NT2/D1 (cell line): ENCODE results near the gene NXT2.
"Not testable (repeated sequence)": the region's sequence is repeated elsewhere in the genome, so short reads cannot be mapped to it uniquely, and the experiment has no call there.

Source experiments
- DNase-seq: peaks from one replicate; pipeline ENCODE4 v3.0.0-alpha.2; 2011; ENCODE audit warnings: low read depth, low spot score
- H3K27me3 ChIP-seq: 2 replicates; pipeline ENCODE4 v1.6.0; 2011; ENCODE audit warnings: mild to moderate bottlenecking; ENCODE audit not compliant: insufficient read length, insufficient read depth
- H3K36me3 ChIP-seq: 2 replicates; pipeline ENCODE4 v1.6.1; 2011; ENCODE audit warnings: mild to moderate bottlenecking, low read length, mixed read lengths; ENCODE audit not compliant: insufficient read depth, insufficient read length
- H3K4me1 ChIP-seq: 2 replicates; pipeline ENCODE4 v1.5.1; 2011; ENCODE audit not compliant: insufficient read depth, insufficient read length
- H3K4me3 ChIP-seq: 2 replicates; pipeline ENCODE4 v1.5.1; 2011; ENCODE audit warnings: low read depth; ENCODE audit not compliant: insufficient read length
- H3K9ac ChIP-seq: 2 replicates; pipeline ENCODE4 v1.6.0; 2011; ENCODE audit warnings: low read depth; ENCODE audit not compliant: insufficient read length
- H3K9me3 ChIP-seq: 2 replicates; pipeline ENCODE4 v1.5.1; 2011; ENCODE audit warnings: mild to moderate bottlenecking, low read length; ENCODE audit not compliant: insufficient read depth
- SUZ12 ChIP-seq: IDR thresholded peaks from 2 replicates; pipeline ENCODE4 v1.6.1; 2011; ENCODE audit not compliant: insufficient read length, insufficient read depth; ENCODE audit errors: extremely low read depth
- YY1 ChIP-seq: IDR thresholded peaks from 2 replicates; pipeline ENCODE4 v1.6.1; 2011; ENCODE audit not compliant: insufficient read length, insufficient read depth
- ZNF274 ChIP-seq: IDR thresholded peaks from 2 replicates; pipeline ENCODE4 v1.6.1; 2011; ENCODE audit warnings: mild to moderate bottlenecking, low read depth, low read length

The NXT2 gene

DNA sequence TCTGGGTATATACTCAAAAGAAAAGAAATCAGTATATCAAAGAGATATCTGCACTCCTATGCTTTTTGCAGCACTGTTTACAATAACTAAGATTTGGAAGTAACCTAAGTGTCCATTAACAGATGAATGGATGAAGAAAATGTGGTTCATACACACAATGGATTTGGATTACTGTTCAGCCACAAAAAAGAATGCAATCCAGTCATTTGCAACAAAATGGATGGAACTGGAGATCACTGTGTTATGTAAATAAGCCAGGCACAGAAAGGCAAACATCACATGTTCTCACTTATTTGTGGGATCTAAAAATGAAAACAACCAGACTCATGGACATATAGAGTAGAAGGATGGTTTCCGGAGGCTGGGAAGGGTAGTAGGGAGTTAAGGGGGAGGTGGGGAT is 17.6 kb upstream of the NXT2 start:
- DNase-seq = no peak
- H3K9ac ChIP-seq = no peak overlapping the region
- no peaks in the 10 kb centered on the region for H3K27me3 ChIP-seq
- no peaks in the 10 kb centered on the region for H3K4me1 ChIP-seq
- no peak overlapping the region for H3K4me3 ChIP-seq
- H3K36me3 ChIP-seq = no peaks in the 10 kb centered on the region
- H3K9me3 ChIP-seq = no peaks in the 10 kb centered on the region
- no peak for TF ChIP-seq ZNF274
- no peak for TF ChIP-seq SUZ12
- no peak for TF ChIP-seq YY1

DNA sequence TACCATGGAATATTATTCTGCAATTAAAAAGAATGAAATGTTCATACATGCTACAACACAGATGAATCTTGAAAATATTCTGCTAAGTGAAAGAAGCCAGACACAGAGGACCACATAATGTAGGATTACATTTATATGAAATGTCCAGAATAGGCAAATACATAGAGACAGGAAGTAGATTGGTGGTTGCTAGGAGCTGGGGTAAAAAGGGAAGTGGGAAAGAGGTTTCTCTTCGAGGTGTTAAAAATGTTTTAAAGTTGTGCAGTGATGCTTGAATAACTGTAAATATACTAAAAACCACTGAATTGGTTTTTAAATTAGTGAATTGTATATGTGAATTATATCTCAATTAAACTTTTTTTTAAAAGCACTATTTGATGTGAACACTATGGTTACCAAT is 3.6 kb upstream of the NXT2 start:
- no peaks in the 10 kb centered on the region for H3K36me3 ChIP-seq
- no peaks in the 10 kb centered on the region for H3K4me1 ChIP-seq
- peaks cover 39% of the 10 kb centered on the region for H3K27me3 ChIP-seq
- H3K9ac ChIP-seq = no peak overlapping the region
- no peak for DNase-seq
- no peak overlapping the region for H3K4me3 ChIP-seq
- TF ChIP-seq ZNF274 (no peak), SUZ12 (no peak), YY1 (no peak)
- H3K9me3 ChIP-seq = no peaks in the 10 kb centered on the region

DNA sequence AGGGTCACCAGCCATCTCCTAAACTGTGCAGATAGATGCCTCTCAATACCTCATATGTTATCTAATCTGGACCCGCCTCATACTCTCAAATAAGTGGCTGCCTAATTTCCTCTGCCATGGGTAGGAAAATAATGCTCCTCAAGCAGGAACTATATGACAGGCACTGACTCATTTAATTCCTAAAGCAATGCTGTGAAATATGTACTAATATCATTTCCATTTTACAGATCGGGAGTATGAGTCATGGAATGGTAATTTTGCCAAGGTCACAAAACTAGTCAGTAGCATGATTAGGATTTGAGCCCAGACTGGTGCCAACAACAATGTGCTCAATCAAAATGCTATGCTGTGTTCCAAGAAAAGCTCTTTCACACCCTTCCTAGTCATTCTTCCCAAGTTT is 3.0 kb upstream of the NXT2 start:
- TF ChIP-seq SUZ12 = no peak
- TF ChIP-seq ZNF274 = no peak
- TF ChIP-seq YY1 = no peak
- peaks cover 39% of the 10 kb centered on the region for H3K27me3 ChIP-seq
- no peak for DNase-seq
- H3K4me3 ChIP-seq = no peak overlapping the region
- no peaks in the 10 kb centered on the region for H3K36me3 ChIP-seq
- no peak overlapping the region for H3K9ac ChIP-seq
- no peaks in the 10 kb centered on the region for H3K4me1 ChIP-seq
- no peaks in the 10 kb centered on the region for H3K9me3 ChIP-seq

DNA sequence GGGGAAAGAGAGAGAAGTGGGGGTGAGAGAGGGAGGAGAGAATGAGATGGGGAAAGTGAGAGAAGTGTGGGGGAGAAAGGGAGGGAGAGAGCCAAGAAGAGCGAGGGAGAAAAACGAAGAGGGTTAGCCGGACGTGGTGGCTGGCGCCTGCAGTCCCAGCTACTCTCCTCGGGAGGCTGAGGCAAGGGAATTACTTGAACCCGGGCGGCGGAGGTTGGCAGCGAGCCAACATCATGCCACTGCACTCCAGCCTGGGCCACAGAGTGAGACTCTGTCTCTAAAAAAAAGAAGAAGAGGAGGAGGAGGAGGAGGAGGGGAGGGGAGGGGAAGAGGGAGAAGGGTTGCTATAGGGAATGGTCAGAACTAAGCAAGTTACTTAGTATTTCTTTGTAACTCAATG is 1.7 kb upstream of the NXT2 start:
- Histone ChIP-seq H3K36me3 (no peaks in the 10 kb centered on the region), H3K4me1 (no peaks in the 10 kb centered on the region), H3K9ac (no peak overlapping the region), H3K27me3 (peaks cover 39% of the 10 kb centered on the region), H3K4me3 (no peak overlapping the region), H3K9me3 (no peaks in the 10 kb centered on the region)
- DNase-seq = no peak
- no peak for TF ChIP-seq SUZ12
- TF ChIP-seq ZNF274 = no peak
- no peak for TF ChIP-seq YY1

DNA sequence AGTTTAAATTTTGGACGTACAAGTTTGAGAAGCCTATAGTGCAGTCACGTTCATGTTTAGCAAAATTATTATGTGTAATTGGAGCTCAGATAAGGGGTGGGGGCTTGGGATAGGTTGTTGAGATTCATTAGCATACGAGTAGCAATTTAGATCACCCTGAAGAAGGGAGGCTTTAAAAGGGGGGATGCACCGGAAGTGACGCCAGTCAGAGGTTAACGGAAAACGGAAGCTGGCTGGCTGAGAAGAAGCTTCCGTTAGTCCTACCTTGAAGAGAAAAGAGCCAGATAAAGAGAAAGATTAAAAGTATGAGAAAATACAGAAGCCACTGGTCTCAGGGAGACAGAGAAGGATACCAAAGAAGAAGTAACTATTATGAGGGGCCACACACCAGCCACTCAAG is 1.1 kb upstream of the NXT2 start:
- no peak for DNase-seq
- TF ChIP-seq ZNF274 = no peak
- TF ChIP-seq SUZ12 = no peak
- TF ChIP-seq YY1 = no peak
- H3K4me3 ChIP-seq = no peak overlapping the region

DNA sequence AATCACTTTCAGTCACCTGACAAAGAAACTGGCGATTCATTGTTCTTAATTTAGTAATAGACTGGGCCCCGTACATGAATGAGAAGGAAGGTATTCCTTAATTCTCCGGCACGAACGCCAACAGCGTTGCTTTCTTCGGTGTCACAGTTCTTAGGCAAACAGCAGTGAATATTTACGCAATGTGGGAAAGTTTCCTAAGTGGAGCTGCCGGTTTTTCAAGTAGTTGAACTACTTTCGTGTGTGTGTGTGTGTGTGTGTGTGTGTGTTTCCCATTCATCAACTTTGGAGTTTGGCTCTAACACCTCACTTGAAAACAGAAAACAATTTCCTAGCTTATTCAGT is 651 bp downstream of the NXT2 start:
- no peak for DNase-seq
- H3K9ac ChIP-seq = peak overlapping the region; percentile 72
- H3K9me3 ChIP-seq = no peaks in the 10 kb centered on the region
- H3K4me3 ChIP-seq = peak overlapping the region; percentile 64
- no peak for TF ChIP-seq YY1
- no peak for TF ChIP-seq SUZ12
- TF ChIP-seq ZNF274 = no peak
- no peaks in the 10 kb centered on the region for H3K4me1 ChIP-seq
- peaks cover 22% of the 10 kb centered on the region for H3K27me3 ChIP-seq
- no peaks in the 10 kb centered on the region for H3K36me3 ChIP-seq

More for the DNA sequence above, 1.1 kb upstream of the NXT2 start:
- H3K36me3 ChIP-seq = no peaks in the 10 kb centered on the region
- no peaks in the 10 kb centered on the region for H3K9me3 ChIP-seq
- peaks cover 36% of the 10 kb centered on the region for H3K27me3 ChIP-seq
- no peaks in the 10 kb centered on the region for H3K4me1 ChIP-seq
- H3K9ac ChIP-seq = no peak overlapping the region

DNA sequence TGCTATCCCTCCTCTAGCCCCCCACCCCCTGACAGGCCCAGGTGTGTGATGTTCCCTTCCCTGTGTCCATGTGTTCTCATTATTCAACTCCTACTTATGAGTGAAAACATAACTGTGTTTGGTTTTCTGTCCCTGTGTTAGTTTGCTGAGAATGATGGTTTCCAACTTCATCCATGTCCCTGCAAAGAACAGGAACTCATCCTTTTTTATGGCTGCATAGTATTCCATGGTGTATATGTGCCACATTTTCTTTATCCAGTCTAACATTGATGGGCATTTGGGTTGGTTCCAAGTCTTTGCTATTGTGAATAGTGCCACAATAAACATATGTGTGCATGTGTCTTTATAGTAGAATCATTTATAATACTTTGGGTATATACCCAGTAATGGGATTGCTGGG is 2.4 kb downstream of the NXT2 start:
- H3K4me1 ChIP-seq, H3K9ac ChIP-seq, H3K9me3 ChIP-seq, H3K36me3 ChIP-seq, H3K27me3 ChIP-seq, DNase-seq, H3K4me3 ChIP-seq: not testable (repeated sequence)

DNA sequence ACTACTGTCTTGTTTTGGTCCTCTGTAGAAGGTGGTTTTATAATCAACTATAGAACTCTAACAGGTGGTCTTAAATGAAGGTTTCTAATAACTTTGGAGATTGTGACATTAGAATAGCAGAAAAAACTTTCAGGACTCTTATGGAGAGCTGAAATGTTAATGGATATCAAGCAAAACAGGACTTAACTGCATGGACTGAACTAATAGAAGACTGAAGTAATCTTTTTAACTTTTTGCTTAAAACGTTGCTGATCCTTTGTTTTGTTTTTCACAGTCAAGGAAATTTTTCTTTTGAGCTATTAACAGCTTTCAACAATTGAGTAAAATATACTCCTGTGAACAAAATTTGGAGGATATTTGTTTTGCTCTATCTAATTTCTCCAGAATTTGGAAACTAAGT is 17.2 kb downstream of the NXT2 start:
- no peak for DNase-seq
- Histone ChIP-seq H3K4me3 (no peak overlapping the region), H3K9me3 (peaks cover 11% of the 10 kb centered on the region; the same call in 1 of the 2 replicates), H3K4me1 (no peaks in the 10 kb centered on the region), H3K27me3 (no peaks in the 10 kb centered on the region), H3K9ac (no peak overlapping the region), H3K36me3 (no peaks in the 10 kb centered on the region)
- TF ChIP-seq YY1 = no peak
- no peak for TF ChIP-seq ZNF274
- no peak for TF ChIP-seq SUZ12

DNA sequence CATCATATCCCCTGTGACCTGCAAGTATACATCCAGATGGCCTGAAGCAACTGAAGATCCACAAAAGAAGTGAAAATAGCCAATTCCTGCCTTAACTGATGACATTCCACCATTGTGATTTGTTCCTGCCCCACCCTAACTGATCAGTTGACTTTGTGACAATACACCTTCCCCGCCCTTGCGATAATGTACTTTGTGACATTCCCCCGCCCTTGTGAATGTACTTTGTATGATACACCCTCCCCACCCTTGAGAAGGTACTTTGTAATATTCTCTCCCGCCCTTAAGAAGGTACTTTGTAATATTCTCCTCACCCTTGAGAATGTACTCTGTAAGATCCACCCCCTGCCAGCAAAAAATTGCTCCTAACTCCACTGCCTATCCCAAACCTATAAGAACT is 39.4 kb downstream of the NXT2 start:
- not testable (repeated sequence) for H3K36me3 ChIP-seq, DNase-seq, H3K27me3 ChIP-seq, H3K4me1 ChIP-seq, H3K4me3 ChIP-seq, H3K9ac ChIP-seq, H3K9me3 ChIP-seq
